HepG2 (cell line): Measurements from ENCODE around the gene FAM120B.
"Not testable (repeated sequence)": the region's sequence is repeated elsewhere in the genome, so short reads cannot be mapped to it uniquely, and the experiment has no call there.

Experiments
- BHLHE40 ChIP-seq: IDR thresholded peaks from 2 replicates; pipeline ENCODE4 v1.6.1; 2011; ENCODE audit warnings: low read length, improper control_type of control experiment
- CTCF ChIP-seq: sonication (generic); formaldehyde crosslinking; IDR thresholded peaks from 2 replicates; pipeline ENCODE4 v1.5.0; 2020; ENCODE audit warnings: mild to moderate bottlenecking, missing genetic modification reagents, moderate library complexity
- FUBP1 ChIP-seq: sonication (generic); formaldehyde crosslinking; IDR thresholded peaks from 2 replicates; pipeline ENCODE4 v1.5.1; 2020; ENCODE audit warnings: missing genetic modification reagents, mild to moderate bottlenecking, borderline replicate concordance
- HDAC2 ChIP-seq: sonication (generic); formaldehyde crosslinking; IDR thresholded peaks from 2 replicates; pipeline ENCODE4 v1.4.0; 2020; ENCODE audit warnings: missing genetic modification reagents
- KAT8 ChIP-seq: IDR thresholded peaks from 2 replicates; pipeline ENCODE4 v1.6.1; 2016; ENCODE audit warnings: missing genetic modification reagents, missing compliant biosample characterization
- POLR2A ChIP-seq, 2 experiments: IDR thresholded peaks; 2 replicates each; pipeline ENCODE4 v1.6.1; 2011; ENCODE audit warnings: low read depth in 2 of 2, low read length in 2 of 2, mild to moderate bottlenecking in 1 of 2, moderate library complexity in 1 of 2; ENCODE audit not compliant: insufficient read depth in 1 of 2
- POLR2AphosphoS5 ChIP-seq: IDR thresholded peaks from 2 replicates; pipeline ENCODE4 v1.6.1; 2012; ENCODE audit warnings: low read depth, low read length
- SRF ChIP-seq: IDR thresholded peaks from 2 replicates; pipeline ENCODE4 v1.6.1; 2011; ENCODE audit warnings: mild to moderate bottlenecking, low read depth, low read length, moderate library complexity
- ZFP90 ChIP-seq: sonication (generic); formaldehyde crosslinking; IDR thresholded peaks from 2 replicates; pipeline ENCODE4 v1.8.0; 2022; ENCODE audit warnings: missing genetic modification reagents, mild to moderate bottlenecking, inconsistent platforms, borderline replicate concordance
- ZNF326 ChIP-seq: sonication (generic); formaldehyde crosslinking; IDR thresholded peaks from 2 replicates; pipeline ENCODE4 v1.4.0; 2020; ENCODE audit warnings: missing genetic modification reagents, borderline replicate concordance
- ZNF816 ChIP-seq: sonication (generic); formaldehyde crosslinking; IDR thresholded peaks from 2 replicates; pipeline ENCODE4 v1.8.0; 2022; ENCODE audit warnings: missing genetic modification reagents, mild to moderate bottlenecking, borderline replicate concordance
- ZNF83 ChIP-seq: sonication (generic); formaldehyde crosslinking; IDR thresholded peaks from 2 replicates; pipeline ENCODE4 v1.4.0; 2020; ENCODE audit warnings: missing genetic modification reagents, mild to moderate bottlenecking, borderline replicate concordance
- TF ChIP-seq, protein P1 (sequence below): IDR thresholded peaks from 2 replicates; pipeline ENCODE4 v1.4.0; 2020; ENCODE audit warnings: mild to moderate bottlenecking, missing genetic modification reagents
- TF ChIP-seq, protein P2 (sequence below): fragments of 450-650 bp; IDR thresholded peaks from 2 replicates; pipeline ENCODE4 v1.6.1; 2017; ENCODE audit warnings: mild to moderate bottlenecking

GRCh38 chr6:170355190-170355589 is 48.6 kb downstream of the FAM120B start:
- not testable (repeated sequence) for TF ChIP-seq ZFP90; ZNF83 (CRISPR knock-in tag); HDAC2; POLR2AphosphoS5; CTCF; FUBP1 (CRISPR knock-in tag); BHLHE40; POLR2A (IDR thresholded peaks at IDR 0.05; ENCODE audit: insufficient read depth in 1 of 2, low read depth in 2 of 2, low read length in 2 of 2); KAT8; ZNF816 (CRISPR knock-in tag); ZNF326 (CRISPR knock-in tag); SRF
- TF ChIP-seq, protein P1, sequence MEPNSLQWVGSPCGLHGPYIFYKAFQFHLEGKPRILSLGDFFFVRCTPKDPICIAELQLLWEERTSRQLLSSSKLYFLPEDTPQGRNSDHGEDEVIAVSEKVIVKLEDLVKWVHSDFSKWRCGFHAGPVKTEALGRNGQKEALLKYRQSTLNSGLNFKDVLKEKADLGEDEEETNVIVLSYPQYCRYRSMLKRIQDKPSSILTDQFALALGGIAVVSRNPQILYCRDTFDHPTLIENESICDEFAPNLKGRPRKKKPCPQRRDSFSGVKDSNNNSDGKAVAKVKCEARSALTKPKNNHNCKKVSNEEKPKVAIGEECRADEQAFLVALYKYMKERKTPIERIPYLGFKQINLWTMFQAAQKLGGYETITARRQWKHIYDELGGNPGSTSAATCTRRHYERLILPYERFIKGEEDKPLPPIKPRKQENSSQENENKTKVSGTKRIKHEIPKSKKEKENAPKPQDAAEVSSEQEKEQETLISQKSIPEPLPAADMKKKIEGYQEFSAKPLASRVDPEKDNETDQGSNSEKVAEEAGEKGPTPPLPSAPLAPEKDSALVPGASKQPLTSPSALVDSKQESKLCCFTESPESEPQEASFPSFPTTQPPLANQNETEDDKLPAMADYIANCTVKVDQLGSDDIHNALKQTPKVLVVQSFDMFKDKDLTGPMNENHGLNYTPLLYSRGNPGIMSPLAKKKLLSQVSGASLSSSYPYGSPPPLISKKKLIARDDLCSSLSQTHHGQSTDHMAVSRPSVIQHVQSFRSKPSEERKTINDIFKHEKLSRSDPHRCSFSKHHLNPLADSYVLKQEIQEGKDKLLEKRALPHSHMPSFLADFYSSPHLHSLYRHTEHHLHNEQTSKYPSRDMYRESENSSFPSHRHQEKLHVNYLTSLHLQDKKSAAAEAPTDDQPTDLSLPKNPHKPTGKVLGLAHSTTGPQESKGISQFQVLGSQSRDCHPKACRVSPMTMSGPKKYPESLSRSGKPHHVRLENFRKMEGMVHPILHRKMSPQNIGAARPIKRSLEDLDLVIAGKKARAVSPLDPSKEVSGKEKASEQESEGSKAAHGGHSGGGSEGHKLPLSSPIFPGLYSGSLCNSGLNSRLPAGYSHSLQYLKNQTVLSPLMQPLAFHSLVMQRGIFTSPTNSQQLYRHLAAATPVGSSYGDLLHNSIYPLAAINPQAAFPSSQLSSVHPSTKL (CRISPR knock-in tag), result not testable (repeated sequence)
- TF ChIP-seq, protein P2, sequence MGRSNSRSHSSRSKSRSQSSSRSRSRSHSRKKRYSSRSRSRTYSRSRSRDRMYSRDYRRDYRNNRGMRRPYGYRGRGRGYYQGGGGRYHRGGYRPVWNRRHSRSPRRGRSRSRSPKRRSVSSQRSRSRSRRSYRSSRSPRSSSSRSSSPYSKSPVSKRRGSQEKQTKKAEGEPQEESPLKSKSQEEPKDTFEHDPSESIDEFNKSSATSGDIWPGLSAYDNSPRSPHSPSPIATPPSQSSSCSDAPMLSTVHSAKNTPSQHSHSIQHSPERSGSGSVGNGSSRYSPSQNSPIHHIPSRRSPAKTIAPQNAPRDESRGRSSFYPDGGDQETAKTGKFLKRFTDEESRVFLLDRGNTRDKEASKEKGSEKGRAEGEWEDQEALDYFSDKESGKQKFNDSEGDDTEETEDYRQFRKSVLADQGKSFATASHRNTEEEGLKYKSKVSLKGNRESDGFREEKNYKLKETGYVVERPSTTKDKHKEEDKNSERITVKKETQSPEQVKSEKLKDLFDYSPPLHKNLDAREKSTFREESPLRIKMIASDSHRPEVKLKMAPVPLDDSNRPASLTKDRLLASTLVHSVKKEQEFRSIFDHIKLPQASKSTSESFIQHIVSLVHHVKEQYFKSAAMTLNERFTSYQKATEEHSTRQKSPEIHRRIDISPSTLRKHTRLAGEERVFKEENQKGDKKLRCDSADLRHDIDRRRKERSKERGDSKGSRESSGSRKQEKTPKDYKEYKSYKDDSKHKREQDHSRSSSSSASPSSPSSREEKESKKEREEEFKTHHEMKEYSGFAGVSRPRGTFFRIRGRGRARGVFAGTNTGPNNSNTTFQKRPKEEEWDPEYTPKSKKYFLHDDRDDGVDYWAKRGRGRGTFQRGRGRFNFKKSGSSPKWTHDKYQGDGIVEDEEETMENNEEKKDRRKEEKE, result not testable (repeated sequence)
